ENCODE measurements around the gene CTTNBP2NL.
"Not testable (repeated sequence)": the region's sequence is repeated elsewhere in the genome, so short reads cannot be mapped to it uniquely, and the experiment has no call there.

CTTNBP2NL gene

GRCh38 chr1:112387807-112388206, 8.2 kb upstream of the CTTNBP2NL start:
- TF ChIP-seq CTCF (IDR thresholded peaks at IDR 0.05; ENCODE audit: low read depth, low read length): no peak

GRCh38 chr1:112388436-112388835, 7.6 kb upstream of the CTTNBP2NL start:
- TF ChIP-seq CTCF (IDR thresholded peaks at IDR 0.05; ENCODE audit: low read depth, low read length): no peak
- no peak overlapping the region for H3K4me3 ChIP-seq (ENCODE audit: low read depth, low read length)

More at GRCh38 chr1:112387807-112388206, 8.2 kb upstream of the CTTNBP2NL start:
- no peak overlapping the region for H3K4me3 ChIP-seq (ENCODE audit: low read depth, low read length)

- H3K4me3 ChIP-seq (ENCODE audit: low read depth, low read length): no peak overlapping the region
- no peak for TF ChIP-seq CTCF (IDR thresholded peaks at IDR 0.05; ENCODE audit: low read depth, low read length)
Measured at GRCh38 chr1:112389689-112390088, 6.3 kb upstream of the CTTNBP2NL start.

- not testable (repeated sequence) for H3K4me3 ChIP-seq (ENCODE audit: low read depth, low read length)
Measured at GRCh38 chr1:112390335-112390734, 5.7 kb upstream of the CTTNBP2NL start.

- peak overlapping the region; percentile 55 for H3K4me3 ChIP-seq (ENCODE audit: low read depth, low read length)
- TF ChIP-seq CTCF (IDR thresholded peaks at IDR 0.05; ENCODE audit: low read depth, low read length): peak; percentile 79
Measured at GRCh38 chr1:112390775-112391602, 5.0 kb upstream of the CTTNBP2NL start.

- no peak for TF ChIP-seq CTCF (IDR thresholded peaks at IDR 0.05; ENCODE audit: low read depth, low read length)
Measured at GRCh38 chr1:112391603-112391940, 4.4 kb upstream of the CTTNBP2NL start.

GRCh38 chr1:112393631-112393974, 2.4 kb upstream of the CTTNBP2NL start:
- TF ChIP-seq CTCF (IDR thresholded peaks at IDR 0.05; ENCODE audit: low read depth, low read length): no peak
- peak overlapping the region; percentile 15; the same call in 1 of the 2 replicates for H3K4me3 ChIP-seq (ENCODE audit: low read depth, low read length)

More at GRCh38 chr1:112391603-112391940, 4.4 kb upstream of the CTTNBP2NL start:
- peak overlapping the region; percentile 55 for H3K4me3 ChIP-seq (ENCODE audit: low read depth, low read length)

GRCh38 chr1:112394743-112395062, 1.3 kb upstream of the CTTNBP2NL start:
- H3K4me3 ChIP-seq (ENCODE audit: low read depth, low read length): peak overlapping the region; percentile 48
- no peak for TF ChIP-seq CTCF (IDR thresholded peaks at IDR 0.05; ENCODE audit: low read depth, low read length)
